ENCODE results near the gene AGXT2.

The AGXT2 gene

DNA sequence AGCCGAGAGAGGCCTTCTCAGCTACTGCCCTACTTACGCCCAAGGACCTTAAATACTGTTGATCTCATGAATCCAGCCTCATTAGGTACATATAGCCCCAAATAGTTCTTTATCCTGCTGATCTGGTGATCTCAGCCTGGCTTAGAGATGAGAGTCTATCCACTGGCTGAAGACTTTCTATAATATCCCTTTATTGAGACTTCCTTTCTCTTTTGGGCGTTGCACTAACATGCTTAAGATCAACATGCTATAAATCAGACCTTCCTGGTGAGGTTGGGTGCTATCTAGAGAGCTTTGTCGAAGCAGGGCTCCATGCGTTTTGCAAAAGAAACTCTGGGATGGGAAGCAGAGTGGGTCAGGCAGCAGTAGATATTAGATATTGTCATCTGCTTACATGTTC, 44.0 kb upstream of the AGXT2 start:
- TF ChIP-seq CTCF (IDR thresholded peaks at IDR 0.05; ENCODE audit: insufficient read depth, low read length, missing control alignments): no peak
- H3K4me3 ChIP-seq (ENCODE audit: low read depth, low read length): no peak overlapping the region
- ChIA-PET POLR2A (no interaction called here), CTCF (interaction anchor here (0.6 to 7.5 kb wide), 4 partner anchors 92 to 834 kb away, joined by 3 to 58 read pairs (median 26); no protein-coding TSS in a partner anchor)
- no peak for DNase-seq (ENCODE audit: low read depth, low spot score)

- DNase-seq (ENCODE audit: low read depth, low spot score): no peak
- ChIA-PET POLR2A (no interaction called here), CTCF (interaction anchor here (0.6 to 7.5 kb wide), 17 partner anchors 8 to 837 kb away, joined by 3 to 58 read pairs (median 5); partner anchors contain the start of gene PRLR)
- H3K4me3 ChIP-seq (ENCODE audit: low read depth, low read length): no peak overlapping the region
- peak; percentile 78 for TF ChIP-seq CTCF (IDR thresholded peaks at IDR 0.05; ENCODE audit: insufficient read depth, low read length, missing control alignments)
Observed at GRCh38 chr5:35089334-35090314, 41.9 kb upstream of the AGXT2 start.

- POLR2A ChIA-PET: no interaction called here
- TF ChIP-seq CTCF (IDR thresholded peaks at IDR 0.05; ENCODE audit: insufficient read depth, low read length, missing control alignments): no peak
- no peak overlapping the region for H3K4me3 ChIP-seq (ENCODE audit: low read depth, low read length)
- CTCF ChIA-PET: interaction anchor here (0.9 to 7.5 kb wide), 5 partner anchors 11 to 838 kb away, joined by 3 to 58 read pairs (median 10); no protein-coding TSS in a partner anchor
- DNase-seq (ENCODE audit: low read depth, low spot score): no peak
Observed at GRCh38 chr5:35087991-35088390, 40.2 kb upstream of the AGXT2 start.

- ChIA-PET CTCF (no interaction called here), POLR2A (no interaction called here)
- DNase-seq (ENCODE audit: low read depth, low spot score): no peak
- no peak for TF ChIP-seq CTCF (IDR thresholded peaks at IDR 0.05; ENCODE audit: insufficient read depth, low read length, missing control alignments)
- no peak overlapping the region for H3K4me3 ChIP-seq (ENCODE audit: low read depth, low read length)
Observed at GRCh38 chr5:35083150-35083549, 35.4 kb upstream of the AGXT2 start.

GRCh38 chr5:35082530-35082929, 34.8 kb upstream of the AGXT2 start:
- POLR2A ChIA-PET: no interaction called here
- no peak for TF ChIP-seq CTCF (IDR thresholded peaks at IDR 0.05; ENCODE audit: insufficient read depth, low read length, missing control alignments)
- no peak overlapping the region for H3K4me3 ChIP-seq (ENCODE audit: low read depth, low read length)
- CTCF ChIA-PET: interaction anchor here (1.5 to 2.2 kb wide), 2 partner anchors 8 to 101 kb away, joined by 4 read pairs; no protein-coding TSS in a partner anchor
- no peak for DNase-seq (ENCODE audit: low read depth, low spot score)

GRCh38 chr5:35081134-35081533, 33.4 kb upstream of the AGXT2 start:
- no peak overlapping the region for H3K4me3 ChIP-seq (ENCODE audit: low read depth, low read length)
- DNase-seq (ENCODE audit: low read depth, low spot score): no peak
- POLR2A ChIA-PET: no interaction called here
- CTCF ChIA-PET: interaction anchor here (1.5 to 2.2 kb wide), 2 partner anchors 9 to 102 kb away, joined by 4 read pairs; no protein-coding TSS in a partner anchor
- TF ChIP-seq CTCF (IDR thresholded peaks at IDR 0.05; ENCODE audit: insufficient read depth, low read length, missing control alignments): no peak

Data from AG04449 (cell line).